GM12874 (cell line): ENCODE results near the gene STAT5B.

Source experiments
- TF ChIP-seq, protein P1 (sequence below): IDR thresholded peaks from 2 replicates; pipeline ENCODE4 v1.5.1; 2011; ENCODE audit warnings: low read depth, mild to moderate bottlenecking, control low read depth, low read length, moderate library complexity; ENCODE audit not compliant: insufficient read depth

The STAT5B gene

DNA sequence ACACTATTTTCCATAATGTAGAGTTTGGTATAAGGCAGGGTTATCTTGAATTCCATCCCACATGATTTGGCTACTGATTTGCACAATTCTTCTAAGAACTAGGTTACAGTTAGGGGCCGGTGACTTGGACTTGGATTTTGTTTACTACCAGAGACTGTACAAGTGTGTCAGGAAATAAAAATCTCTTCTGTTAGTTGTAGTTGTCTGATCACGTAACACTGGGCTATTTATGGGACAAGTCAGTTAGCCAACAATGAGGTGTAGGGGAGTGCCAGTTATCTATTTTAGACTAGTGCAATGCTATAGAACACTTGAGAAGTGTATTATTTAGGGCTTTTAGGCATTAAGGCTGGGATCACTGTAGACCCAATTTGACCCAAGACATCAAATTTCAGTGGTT, 42.2 kb downstream of the STAT5B start:
- TF ChIP-seq, protein P1, sequence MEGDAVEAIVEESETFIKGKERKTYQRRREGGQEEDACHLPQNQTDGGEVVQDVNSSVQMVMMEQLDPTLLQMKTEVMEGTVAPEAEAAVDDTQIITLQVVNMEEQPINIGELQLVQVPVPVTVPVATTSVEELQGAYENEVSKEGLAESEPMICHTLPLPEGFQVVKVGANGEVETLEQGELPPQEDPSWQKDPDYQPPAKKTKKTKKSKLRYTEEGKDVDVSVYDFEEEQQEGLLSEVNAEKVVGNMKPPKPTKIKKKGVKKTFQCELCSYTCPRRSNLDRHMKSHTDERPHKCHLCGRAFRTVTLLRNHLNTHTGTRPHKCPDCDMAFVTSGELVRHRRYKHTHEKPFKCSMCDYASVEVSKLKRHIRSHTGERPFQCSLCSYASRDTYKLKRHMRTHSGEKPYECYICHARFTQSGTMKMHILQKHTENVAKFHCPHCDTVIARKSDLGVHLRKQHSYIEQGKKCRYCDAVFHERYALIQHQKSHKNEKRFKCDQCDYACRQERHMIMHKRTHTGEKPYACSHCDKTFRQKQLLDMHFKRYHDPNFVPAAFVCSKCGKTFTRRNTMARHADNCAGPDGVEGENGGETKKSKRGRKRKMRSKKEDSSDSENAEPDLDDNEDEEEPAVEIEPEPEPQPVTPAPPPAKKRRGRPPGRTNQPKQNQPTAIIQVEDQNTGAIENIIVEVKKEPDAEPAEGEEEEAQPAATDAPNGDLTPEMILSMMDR = no peak

DNA sequence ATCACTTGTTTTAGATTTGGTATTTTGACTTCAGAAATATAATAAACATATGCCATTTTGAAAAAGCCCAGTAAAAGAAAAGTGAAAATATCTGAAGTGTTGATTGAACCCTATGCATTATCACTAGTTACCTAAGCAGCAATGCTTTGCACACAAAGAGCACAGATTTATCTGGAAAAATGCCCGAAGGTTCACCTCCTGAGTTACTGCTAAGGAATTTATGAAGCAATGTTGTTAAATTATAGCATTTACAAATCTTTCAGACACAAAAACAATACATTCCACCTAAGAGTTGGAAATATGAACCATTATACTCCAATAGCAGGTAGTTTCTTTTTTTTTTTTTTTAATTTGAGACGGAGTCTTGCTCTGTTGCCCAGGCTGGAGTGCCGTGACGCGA, 43.0 kb downstream of the STAT5B start:
- TF ChIP-seq, protein P1 = no peak

DNA sequence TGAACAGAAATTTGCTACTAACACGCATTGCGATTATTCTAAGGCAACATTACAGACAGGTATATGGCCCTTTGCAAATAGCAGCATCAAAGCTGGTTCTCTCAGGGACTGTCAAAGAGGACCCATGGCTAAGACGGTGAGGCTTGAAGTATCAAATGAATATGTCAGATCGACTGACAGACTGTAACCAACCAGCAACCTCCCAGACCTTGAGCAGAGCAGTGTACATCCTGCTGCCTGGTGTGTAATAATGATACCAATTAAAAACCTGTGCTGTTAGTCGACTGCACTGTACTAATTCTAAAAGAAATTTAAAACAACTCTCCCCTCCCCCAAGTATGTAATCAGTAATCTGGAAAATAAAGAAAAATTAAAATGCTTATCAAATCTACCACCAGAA, 46.0 kb downstream of the STAT5B start:
- TF ChIP-seq, protein P1 = no peak

DNA sequence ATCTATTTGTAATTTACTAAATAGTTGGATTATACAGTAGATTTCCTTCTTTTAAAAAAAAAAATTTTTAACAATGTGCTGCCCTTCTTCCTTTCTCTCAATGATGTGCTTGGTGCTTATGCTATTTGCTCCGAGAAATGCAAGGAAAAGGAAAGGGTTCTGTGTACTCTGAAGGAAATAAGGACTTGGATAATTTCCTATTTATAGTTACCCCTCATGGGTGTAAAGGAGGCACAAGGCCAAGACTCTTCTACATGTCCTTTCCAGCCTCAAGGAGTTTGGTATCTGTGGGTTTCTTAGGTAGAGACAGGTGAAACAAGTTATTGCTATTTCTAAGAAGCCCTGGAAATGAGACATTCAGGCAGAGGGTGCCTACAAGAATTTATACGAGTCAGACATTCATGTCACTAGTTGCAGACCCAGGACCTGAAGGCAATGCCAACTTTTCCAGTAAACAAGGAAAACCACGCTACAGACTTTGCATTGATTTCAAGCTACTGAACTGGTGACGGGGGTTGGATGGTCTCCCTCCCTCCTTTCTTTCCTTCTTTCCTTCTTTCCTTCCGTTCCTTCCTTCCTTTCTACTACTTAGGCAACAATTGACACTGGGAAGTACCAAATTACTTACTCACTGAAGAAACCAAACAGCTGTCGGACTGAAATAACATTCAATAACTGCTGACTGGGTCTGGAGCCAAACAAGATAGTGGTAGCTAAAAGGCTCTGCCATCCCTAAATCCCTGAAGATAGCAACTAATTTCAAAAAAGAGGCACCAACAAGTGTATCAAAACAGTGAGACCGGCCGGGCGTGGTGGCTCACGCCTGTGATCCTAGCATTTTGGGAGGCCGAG, 48.1 kb downstream of the STAT5B start:
- TF ChIP-seq, protein P1 = no peak

DNA sequence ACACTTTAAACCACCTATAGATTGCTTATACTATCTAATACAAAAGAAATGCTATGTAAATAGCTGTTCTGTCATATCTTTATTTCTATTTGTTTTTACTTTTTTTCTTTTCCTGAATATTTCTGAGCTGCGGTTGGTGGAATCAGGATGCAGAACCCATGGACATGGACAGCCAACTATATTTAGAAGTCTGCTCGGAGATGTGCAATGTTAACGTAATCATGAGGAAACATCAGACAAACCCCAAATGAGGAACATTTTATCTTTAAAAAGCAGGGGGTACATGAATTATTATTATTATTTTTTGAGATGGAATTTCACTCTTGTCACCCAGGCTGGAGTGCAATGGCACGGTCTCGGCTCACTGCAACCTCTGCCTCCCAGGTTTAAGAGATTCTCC, 50.5 kb downstream of the STAT5B start:
- TF ChIP-seq, protein P1 = no peak

DNA sequence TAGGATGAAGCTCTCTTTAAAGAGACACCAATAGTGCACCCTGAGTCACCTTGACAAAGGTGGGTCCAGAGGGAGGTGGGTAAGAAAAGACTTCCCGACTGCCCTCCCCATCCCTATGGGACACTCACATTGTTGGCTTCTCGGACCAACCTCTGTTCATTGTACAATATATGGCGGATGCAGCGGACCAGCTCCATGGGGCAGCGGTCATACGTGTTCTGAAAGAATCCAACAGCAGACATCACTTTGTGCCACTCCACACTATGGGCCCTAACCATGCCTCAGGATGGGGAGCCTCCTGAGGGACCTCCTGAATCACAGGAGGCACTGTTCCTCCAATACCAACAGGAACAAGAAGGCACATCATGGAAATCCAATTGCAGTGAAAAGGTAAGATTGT, 51.5 kb downstream of the STAT5B start:
- TF ChIP-seq, protein P1 = no peak

DNA sequence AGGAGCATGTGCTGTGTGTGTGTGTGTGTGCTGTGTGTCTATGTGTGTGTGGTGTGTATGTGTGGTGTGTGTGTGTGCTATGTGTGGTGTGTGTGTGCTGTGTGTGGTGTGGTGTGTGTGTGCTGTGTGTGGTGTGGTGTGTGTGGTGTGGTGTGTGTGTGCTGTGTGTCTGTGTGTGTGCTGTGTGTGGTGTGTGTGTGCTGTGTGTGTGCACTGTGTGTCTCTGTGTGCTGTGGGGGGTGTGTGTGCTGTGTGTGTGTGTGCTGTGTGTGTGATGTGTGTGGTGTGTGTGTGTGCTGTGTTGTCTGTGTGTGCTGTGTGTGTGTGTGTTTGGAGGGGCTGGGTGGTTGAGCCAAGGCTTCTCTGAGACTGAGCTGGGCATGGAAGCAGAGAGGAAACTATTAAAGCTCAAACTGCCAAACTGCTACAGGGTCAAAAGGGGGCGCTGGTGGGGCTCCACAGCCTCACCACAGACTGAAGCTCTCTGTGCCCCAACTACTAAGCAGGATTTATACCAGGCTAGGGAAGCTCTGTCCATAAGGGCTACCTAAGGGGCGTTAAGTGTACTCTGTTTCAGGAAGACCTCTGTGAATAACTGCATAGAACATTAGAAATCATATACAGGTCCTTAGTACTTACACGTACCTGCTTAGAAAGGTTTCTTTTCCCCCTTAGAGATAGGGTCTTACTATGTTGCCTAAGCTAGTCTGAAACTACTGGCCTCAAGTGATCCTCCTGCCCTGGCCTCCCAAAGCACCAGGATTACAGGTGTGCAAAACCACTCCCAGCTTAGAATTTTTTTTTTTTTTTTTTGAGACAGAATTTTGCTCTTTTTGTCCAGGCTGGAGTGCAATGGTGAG, 54.1 kb downstream of the STAT5B start:
- TF ChIP-seq, protein P1 = peak; percentile 79
